Measurements from ENCODE around the gene RMRP.

The RMRP gene

DNA sequence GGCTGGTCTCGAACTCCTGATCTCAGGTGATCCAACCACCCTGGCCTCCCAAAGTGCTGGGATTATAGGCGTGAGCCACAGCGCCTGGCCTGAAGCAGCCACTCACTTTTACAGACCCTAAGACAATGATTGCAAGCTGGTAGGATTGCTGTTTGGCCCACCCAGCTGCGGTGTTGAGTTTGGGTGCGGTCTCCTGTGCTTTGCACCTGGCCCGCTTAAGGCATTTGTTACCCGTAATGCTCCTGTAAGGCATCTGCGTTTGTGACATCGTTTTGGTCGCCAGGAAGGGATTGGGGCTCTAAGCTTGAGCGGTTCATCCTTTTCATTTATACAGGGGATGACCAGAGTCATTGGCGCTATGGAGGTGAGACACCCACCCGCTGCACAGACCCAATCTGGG, 17.4 kb upstream of the RMRP start:
- no peak overlapping the region for H2AFZ ChIP-seq (ENCODE audit: low read depth, low read length, severe bottlenecking)
- no peaks in the 10 kb centered on the region for H3K27me3 ChIP-seq (ENCODE audit: low read length)
- no peaks in the 10 kb centered on the region for H3K36me3 ChIP-seq (ENCODE audit: low read length)
- H3K9ac ChIP-seq (ENCODE audit: low read length) = no peak overlapping the region
- no peak overlapping the region for H3K4me2 ChIP-seq (ENCODE audit: low read depth, low read length, poor library complexity, severe bottlenecking)
- no peaks in the 10 kb centered on the region for H3K9me3 ChIP-seq (ENCODE audit: insufficient read depth, low read length)
- no peaks in the 10 kb centered on the region for H3F3A ChIP-seq (ENCODE audit: insufficient read depth)
- no peaks in the 10 kb centered on the region for H3K9me2 ChIP-seq (replicated peaks; ENCODE audit: insufficient read depth, low read length)
- H3K79me2 ChIP-seq (ENCODE audit: insufficient read depth, low read length) = no peaks in the 10 kb centered on the region
- H4K20me1 ChIP-seq (ENCODE audit: low read depth, low read length) = no peaks in the 10 kb centered on the region
- H3K4me3 ChIP-seq (ENCODE audit: insufficient read depth, low read length, poor library complexity, severe bottlenecking) = no peak overlapping the region
- no peak for TF ChIP-seq EZH2phosphoT487 (conservative IDR thresholded peaks at IDR 0.05; ENCODE audit: low read length)
- TF ChIP-seq, protein P1, sequence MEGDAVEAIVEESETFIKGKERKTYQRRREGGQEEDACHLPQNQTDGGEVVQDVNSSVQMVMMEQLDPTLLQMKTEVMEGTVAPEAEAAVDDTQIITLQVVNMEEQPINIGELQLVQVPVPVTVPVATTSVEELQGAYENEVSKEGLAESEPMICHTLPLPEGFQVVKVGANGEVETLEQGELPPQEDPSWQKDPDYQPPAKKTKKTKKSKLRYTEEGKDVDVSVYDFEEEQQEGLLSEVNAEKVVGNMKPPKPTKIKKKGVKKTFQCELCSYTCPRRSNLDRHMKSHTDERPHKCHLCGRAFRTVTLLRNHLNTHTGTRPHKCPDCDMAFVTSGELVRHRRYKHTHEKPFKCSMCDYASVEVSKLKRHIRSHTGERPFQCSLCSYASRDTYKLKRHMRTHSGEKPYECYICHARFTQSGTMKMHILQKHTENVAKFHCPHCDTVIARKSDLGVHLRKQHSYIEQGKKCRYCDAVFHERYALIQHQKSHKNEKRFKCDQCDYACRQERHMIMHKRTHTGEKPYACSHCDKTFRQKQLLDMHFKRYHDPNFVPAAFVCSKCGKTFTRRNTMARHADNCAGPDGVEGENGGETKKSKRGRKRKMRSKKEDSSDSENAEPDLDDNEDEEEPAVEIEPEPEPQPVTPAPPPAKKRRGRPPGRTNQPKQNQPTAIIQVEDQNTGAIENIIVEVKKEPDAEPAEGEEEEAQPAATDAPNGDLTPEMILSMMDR (IDR thresholded peaks at IDR 0.05; ENCODE audit: insufficient read depth, low read length, poor library complexity, severe bottlenecking) = no peak
- no peak overlapping the region for H3K27ac ChIP-seq (ENCODE audit: low read depth, low read length)

DNA sequence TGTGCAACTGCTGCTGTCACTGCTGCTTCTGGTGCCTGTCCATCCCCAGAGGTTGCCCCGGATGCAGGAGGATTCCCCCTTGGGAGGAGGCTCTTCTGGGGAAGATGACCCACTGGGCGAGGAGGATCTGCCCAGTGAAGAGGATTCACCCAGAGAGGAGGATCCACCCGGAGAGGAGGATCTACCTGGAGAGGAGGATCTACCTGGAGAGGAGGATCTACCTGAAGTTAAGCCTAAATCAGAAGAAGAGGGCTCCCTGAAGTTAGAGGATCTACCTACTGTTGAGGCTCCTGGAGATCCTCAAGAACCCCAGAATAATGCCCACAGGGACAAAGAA, 16.2 kb upstream of the RMRP start:
- Histone ChIP-seq H3K4me2 (ENCODE audit: low read depth, low read length, poor library complexity, severe bottlenecking) (no peak overlapping the region), H4K20me1 (ENCODE audit: low read depth, low read length) (no peaks in the 10 kb centered on the region), H3K27ac (ENCODE audit: low read depth, low read length) (no peak overlapping the region), H3F3A (ENCODE audit: insufficient read depth) (no peaks in the 10 kb centered on the region), H3K9me3 (ENCODE audit: insufficient read depth, low read length) (no peaks in the 10 kb centered on the region), H3K9me2 (replicated peaks; ENCODE audit: insufficient read depth, low read length) (no peaks in the 10 kb centered on the region), H3K4me3 (ENCODE audit: insufficient read depth, low read length, poor library complexity, severe bottlenecking) (no peak overlapping the region), H3K27me3 (ENCODE audit: low read length) (no peaks in the 10 kb centered on the region), H2AFZ (ENCODE audit: low read depth, low read length, severe bottlenecking) (no peak overlapping the region), H3K9ac (ENCODE audit: low read length) (no peak overlapping the region), H3K79me2 (ENCODE audit: insufficient read depth, low read length) (no peaks in the 10 kb centered on the region), H3K36me3 (ENCODE audit: low read length) (no peaks in the 10 kb centered on the region)
- TF ChIP-seq, protein P1 (IDR thresholded peaks at IDR 0.05; ENCODE audit: insufficient read depth, low read length, poor library complexity, severe bottlenecking) = no peak
- TF ChIP-seq EZH2phosphoT487 (conservative IDR thresholded peaks at IDR 0.05; ENCODE audit: low read length) = no peak

DNA sequence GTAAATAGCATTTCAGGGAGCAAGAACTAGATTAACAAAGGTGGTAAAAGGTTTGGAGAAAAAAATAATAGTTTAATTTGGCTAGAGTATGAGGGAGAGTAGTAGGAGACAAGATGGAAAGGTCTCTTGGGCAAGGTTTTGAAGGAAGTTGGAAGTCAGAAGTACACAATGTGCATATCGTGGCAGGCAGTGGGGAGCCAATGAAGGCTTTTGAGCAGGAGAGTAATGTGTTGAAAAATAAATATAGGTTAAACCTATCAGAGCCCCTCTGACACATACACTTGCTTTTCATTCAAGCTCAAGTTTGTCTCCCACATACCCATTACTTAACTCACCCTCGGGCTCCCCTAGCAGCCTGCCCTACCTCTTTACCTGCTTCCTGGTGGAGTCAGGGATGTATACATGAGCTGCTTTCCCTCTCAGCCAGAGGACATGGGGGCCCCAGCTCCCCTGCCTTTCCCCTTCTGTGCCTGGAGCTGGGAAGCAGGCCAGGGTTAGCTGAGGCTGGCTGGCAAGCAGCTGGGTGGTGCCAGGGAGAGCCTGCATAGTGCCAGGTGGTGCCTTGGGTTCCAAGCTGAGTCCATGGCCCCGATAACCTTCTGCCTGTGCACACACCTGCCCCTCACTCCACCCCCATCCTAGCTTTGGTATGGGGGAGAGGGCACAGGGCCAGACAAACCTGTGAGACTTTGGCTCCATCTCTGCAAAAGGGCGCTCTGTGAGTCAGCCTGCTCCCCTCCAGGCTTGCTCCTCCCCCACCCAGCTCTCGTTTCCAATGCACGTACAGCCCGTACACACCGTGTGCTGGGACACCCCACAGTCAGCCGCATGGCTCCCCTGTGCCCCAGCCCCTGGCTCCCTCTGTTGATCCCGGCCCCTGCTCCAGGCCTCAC, 15.6 kb upstream of the RMRP start, which contains the start of gene CA9:
Gene CA9, plus strand, starts transcription at position 797 of the 893 bp plus-strand sequence. Its CDS starts 32 bp downstream, at position 829.
- no peak for TF ChIP-seq EZH2phosphoT487 (conservative IDR thresholded peaks at IDR 0.05; ENCODE audit: low read length)
- TF ChIP-seq, protein P1 (IDR thresholded peaks at IDR 0.05; ENCODE audit: insufficient read depth, low read length, poor library complexity, severe bottlenecking) = no peak
- Histone ChIP-seq H4K20me1 (ENCODE audit: low read depth, low read length) (no peaks in the 10 kb centered on the region), H3F3A (ENCODE audit: insufficient read depth) (no peaks in the 10 kb centered on the region), H3K9me2 (replicated peaks; ENCODE audit: insufficient read depth, low read length) (no peaks in the 10 kb centered on the region), H3K4me3 (ENCODE audit: insufficient read depth, low read length, poor library complexity, severe bottlenecking) (no peak within 1 kb of the TSS), H3K79me2 (ENCODE audit: insufficient read depth, low read length) (no peaks in the 10 kb centered on the region), H3K9me3 (ENCODE audit: insufficient read depth, low read length) (no peaks in the 10 kb centered on the region), H3K36me3 (ENCODE audit: low read length) (no peaks in the 10 kb centered on the region), H3K27me3 (ENCODE audit: low read length) (no peaks in the 10 kb centered on the region), H3K9ac (ENCODE audit: low read length) (no peak within 1 kb of the TSS), H2AFZ (ENCODE audit: low read depth, low read length, severe bottlenecking) (no peak within 1 kb of the TSS), H3K27ac (ENCODE audit: low read depth, low read length) (no peak within 1 kb of the TSS), H3K4me2 (ENCODE audit: low read depth, low read length, poor library complexity, severe bottlenecking) (no peak within 1 kb of the TSS)

All from SU-DHL-6 (cell line).